ENCODE data around the gene INSYN2A. TPM values are rescaled to one million over a fixed set of nuclear protein-coding genes. Genes with fewer than 3 reads are reported as not detected.

The INSYN2A gene
- total RNA-seq, 2 donors from 2014 or later: not detected

- Histone ChIP-seq H3K9me3 (no peaks in the 10 kb centered on the region), H3K4me1 (peaks cover 6% of the 10 kb centered on the region), H3K36me3 (replicated peaks in 1 of 2; ENCODE audit: insufficient read depth in 1 of 2, low read depth in 2 of 2) (no peaks in the 10 kb centered on the region), H3K27ac (no peak overlapping the region), H3K4me3 (no peak overlapping the region), H3K27me3 (no peaks in the 10 kb centered on the region)
- TF ChIP-seq CTCF (IDR thresholded peaks at IDR 0.05): no peak
- no peak for TF ChIP-seq POLR2A (IDR thresholded peaks at IDR 0.05)
- 93 to 97% methylated on average over 2 of the region's 2 CpGs for WGBS, 2 donors
- no peak for DNase-seq
- ATAC-seq: no peak
- intact Hi-C loops (cut with DNase I): no loop called here
Measured at GRCh38 chr10:127158662-127159061, 37.7 kb downstream of the INSYN2A start.

- ATAC-seq: no peak
- 53 to 55% methylated on average over 2 of the region's 2 CpGs for WGBS, 2 donors
- H3K4me1 ChIP-seq: no peaks in the 10 kb centered on the region
- no peaks in the 10 kb centered on the region for H3K27me3 ChIP-seq
- H3K27ac ChIP-seq: no peak overlapping the region
- H3K4me3 ChIP-seq: no peak overlapping the region
- TF ChIP-seq POLR2A (IDR thresholded peaks at IDR 0.05) (no peak), CTCF (IDR thresholded peaks at IDR 0.05) (no peak)
- no peak for DNase-seq
- H3K9me3 ChIP-seq: no peaks in the 10 kb centered on the region
- intact Hi-C loops (cut with DNase I): no loop called here
- H3K36me3 ChIP-seq (replicated peaks in 1 of 2; ENCODE audit: insufficient read depth in 1 of 2, low read depth in 2 of 2): no peaks in the 10 kb centered on the region
Measured at GRCh38 chr10:127157506-127158200, 38.7 kb downstream of the INSYN2A start.

- Histone ChIP-seq H3K4me3 (no peak overlapping the region), H3K4me1 (no peaks in the 10 kb centered on the region), H3K27ac (no peak overlapping the region), H3K36me3 (replicated peaks in 1 of 2; ENCODE audit: insufficient read depth in 1 of 2, low read depth in 2 of 2) (no peaks in the 10 kb centered on the region), H3K9me3 (no peaks in the 10 kb centered on the region), H3K27me3 (no peaks in the 10 kb centered on the region)
- intact Hi-C loops (cut with DNase I): no loop called here
- no peak for TF ChIP-seq CTCF (IDR thresholded peaks at IDR 0.05)
- no peak for TF ChIP-seq POLR2A (IDR thresholded peaks at IDR 0.05)
- ATAC-seq (no peak), DNase-seq (no peak)
- WGBS, 2 donors: 90 to 93% methylated on average over 4 of the region's 4 CpGs
Measured at GRCh38 chr10:127157089-127157488, 39.3 kb downstream of the INSYN2A start.

- Histone ChIP-seq H3K27me3 (no peaks in the 10 kb centered on the region), H3K36me3 (replicated peaks in 1 of 2; ENCODE audit: insufficient read depth in 1 of 2, low read depth in 2 of 2) (no peaks in the 10 kb centered on the region), H3K27ac (no peak overlapping the region), H3K9me3 (no peaks in the 10 kb centered on the region), H3K4me1 (no peaks in the 10 kb centered on the region), H3K4me3 (no peak overlapping the region)
- TF ChIP-seq POLR2A (IDR thresholded peaks at IDR 0.05) (no peak), CTCF (IDR thresholded peaks at IDR 0.05) (no peak)
- intact Hi-C loops (cut with DNase I): no loop called here
- 84 to 89% methylated on average over 9 of the region's 9 CpGs for WGBS, 2 donors
- DNase-seq (no peak), ATAC-seq (no peak)
Measured at GRCh38 chr10:127154831-127155620, 41.4 kb downstream of the INSYN2A start.

All from body of pancreas (tissue), 4 donors.